GM19023 (cell line): ENCODE data around the gene LEUTX.
"Not testable (repeated sequence)": the region's sequence is repeated elsewhere in the genome, so short reads cannot be mapped to it uniquely, and the experiment has no call there.

ENCODE experiments used
- ATAC-seq: cut with Tn5 transposase; IDR thresholded peaks from one replicate; pipeline ENCODE4 v1.9.1; 2021; ENCODE audit warnings: mild to moderate bottlenecking, moderate library complexity; ENCODE audit not compliant: unreplicated experiment

Gene LEUTX, protein sequence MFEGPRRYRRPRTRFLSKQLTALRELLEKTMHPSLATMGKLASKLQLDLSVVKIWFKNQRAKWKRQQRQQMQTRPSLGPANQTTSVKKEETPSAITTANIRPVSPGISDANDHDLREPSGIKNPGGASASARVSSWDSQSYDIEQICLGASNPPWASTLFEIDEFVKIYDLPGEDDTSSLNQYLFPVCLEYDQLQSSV

DNA sequence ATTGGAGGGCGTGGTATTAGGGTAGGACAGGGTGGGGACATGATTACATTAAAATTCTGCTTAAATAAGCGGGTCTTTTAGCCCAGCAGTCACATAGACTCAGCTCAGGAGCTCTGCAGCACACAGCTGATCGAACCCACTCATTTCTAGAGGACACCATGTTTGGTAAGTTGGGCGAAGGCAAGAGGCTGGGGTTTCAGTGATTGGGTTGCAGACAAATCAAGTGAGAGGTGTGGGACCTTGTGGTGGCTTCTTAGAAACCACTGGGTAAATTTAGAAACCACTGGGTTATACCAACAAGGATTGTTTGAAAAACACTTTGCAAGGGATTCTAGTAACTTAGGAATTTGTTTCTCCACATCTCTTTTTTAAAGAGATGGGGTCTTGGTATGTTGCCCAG is at the start of gene LEUTX:
LEUTX (plus strand) TSS at position 92 of the 400 bp plus-strand sequence; CDS start at position 159, 67 bp downstream.
- ATAC-seq: no peak

DNA sequence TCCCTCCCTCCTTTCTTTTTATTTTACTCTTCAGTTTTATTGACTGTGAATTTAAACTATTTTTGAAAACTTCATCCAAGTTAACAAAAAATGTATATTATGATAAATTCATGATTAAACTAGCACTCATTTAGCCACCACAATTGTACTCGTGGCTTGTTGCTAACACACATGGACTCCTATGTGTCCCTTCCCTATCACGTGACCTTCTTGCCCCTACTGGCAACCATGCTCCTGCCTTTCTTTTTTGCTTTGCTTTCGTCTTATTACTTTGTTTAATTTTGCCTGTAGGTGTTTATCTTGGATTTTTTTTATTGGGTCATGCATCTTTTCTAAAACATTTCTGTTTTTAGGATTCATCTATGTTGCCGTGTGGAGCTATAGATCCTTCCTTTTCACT is 49.1 kb upstream of the LEUTX start:
- no peak for ATAC-seq

GRCh38 chr19:39731685-39732084 is 47.0 kb upstream of the LEUTX start:
- ATAC-seq: no peak

GRCh38 chr19:39733841-39734240 is 44.8 kb upstream of the LEUTX start:
- ATAC-seq: no peak

- ATAC-seq: no peak
These were observed 43.0 kb upstream of the LEUTX start for GRCh38 chr19:39735688-39736087.

DNA sequence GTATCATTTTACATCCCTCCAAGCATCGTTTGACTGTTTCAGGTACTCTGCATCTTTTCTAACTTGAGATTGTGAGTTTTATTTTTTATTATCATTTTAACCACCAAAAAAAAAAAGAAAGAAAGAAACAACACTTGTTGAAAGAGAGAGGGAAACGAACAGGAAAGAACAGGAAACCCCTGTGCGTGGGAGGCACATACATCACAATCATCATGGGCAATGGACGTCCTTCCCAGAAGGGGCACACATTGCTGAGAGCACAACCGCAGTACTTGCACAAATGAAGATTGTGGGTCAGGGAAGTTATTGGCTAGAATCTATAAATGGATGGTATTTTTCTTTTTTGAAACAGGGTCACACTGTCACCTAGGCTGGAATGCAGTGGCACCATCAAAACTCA is 42.6 kb upstream of the LEUTX start:
- no peak for ATAC-seq

- ATAC-seq: no peak
These were observed 41.3 kb upstream of the LEUTX start for GRCh38 chr19:39737351-39737750.

DNA sequence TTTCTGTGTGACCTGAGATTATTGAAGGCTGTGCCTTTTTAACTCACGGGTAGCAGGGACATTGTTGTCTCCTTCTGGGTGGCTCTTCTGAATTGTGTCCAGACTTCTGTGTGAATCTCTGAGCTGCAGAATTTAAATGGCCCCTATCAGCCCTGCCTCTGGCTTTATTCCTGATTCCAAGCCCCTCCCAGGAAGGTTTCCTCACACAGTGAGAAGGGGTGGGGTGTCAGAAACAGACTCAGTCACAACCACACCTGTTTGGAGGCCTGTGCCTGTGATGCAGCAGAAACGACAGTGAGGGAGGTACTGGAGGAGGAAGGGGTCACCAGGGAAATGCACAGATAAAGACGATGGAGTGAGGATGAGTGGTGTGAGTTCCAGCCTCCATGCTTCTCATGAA is 40.8 kb upstream of the LEUTX start, which contains the start of gene CLC:
CLC (minus strand) TSS at position 139 of the 400 bp plus-strand sequence; CDS start at position 62, 77 bp downstream.
- no peak for ATAC-seq

DNA sequence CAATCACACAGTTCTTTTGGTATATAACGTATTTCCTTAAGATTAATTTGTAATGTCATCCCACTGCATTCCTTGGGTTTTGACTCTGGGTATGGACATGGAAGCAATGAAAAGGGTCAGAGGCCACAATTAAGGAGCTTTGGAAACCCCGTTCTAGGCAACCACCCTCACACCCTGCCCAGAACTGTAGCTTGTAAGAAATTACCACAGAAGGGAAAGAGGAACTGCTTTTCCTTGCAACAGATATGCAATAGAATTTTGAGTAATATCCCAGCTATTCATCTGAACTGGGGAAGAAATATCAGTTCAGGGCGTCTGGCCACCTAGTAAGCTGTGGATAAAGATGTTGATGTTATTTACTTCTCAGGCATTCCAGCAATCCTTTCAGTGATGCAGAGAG is 39.8 kb upstream of the LEUTX start:
- no peak for ATAC-seq

GRCh38 chr19:39740395-39740794 is 38.3 kb upstream of the LEUTX start:
- no peak for ATAC-seq

DNA sequence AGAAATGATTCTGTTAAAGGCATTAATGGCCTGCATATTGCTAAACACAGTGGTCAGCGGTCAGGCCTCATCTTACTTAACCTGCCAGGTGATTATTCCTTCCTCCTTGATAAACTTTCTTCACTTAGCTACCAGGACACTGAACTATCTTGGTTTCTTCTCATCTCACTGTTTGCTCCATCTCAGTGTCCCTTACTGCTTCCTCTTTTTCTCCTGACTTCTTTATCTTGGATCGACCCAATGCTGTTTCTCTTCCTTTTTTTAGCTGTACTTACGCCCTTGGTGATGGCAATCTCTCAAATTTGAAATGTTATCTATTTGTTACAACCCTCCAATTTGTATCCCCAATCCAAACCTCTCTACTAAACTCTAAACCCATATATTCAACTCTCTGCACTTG is 33.0 kb upstream of the LEUTX start:
- ATAC-seq: no peak

GRCh38 chr19:39746836-39747529 is 31.7 kb upstream of the LEUTX start:
- no peak for ATAC-seq

DNA sequence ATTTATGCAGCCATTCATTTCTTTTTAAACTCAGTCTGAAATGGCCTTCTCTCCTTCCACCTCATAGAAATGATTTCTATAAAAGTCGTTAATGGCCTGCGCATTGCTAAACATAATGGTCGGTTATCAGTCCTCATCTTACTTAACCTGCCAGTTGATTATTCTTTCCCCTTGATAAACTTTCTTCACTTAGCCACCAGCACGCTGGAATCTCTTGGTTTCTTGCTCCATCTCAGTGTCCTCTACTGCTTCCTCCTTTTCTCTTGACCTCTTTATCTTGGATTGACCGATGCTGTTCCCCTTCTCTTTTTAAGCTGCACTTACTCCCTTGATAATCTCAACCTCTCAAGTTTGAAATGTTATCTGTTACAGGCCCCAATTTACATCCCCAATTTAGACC is 28.7 kb upstream of the LEUTX start:
- ATAC-seq: no peak

DNA sequence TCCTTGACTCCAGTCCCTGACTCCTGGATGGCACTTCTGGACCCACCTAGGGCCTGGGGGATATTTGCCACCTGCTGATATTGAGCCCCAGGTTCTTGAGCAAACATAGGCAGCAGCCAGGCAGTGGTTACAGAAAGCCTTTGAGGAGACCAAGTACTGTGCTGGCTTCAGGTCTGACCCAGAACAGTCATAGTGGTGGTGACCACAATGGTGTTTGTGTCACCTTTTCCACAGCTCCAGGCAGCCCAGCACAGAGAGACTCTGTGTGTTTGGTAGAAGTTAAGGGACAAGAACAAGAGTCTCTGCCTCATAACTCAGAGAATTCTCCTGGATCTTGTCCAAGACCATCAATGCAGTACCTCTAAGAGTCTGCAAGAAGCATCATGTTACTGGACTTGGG is 26.3 kb upstream of the LEUTX start:
- ATAC-seq: no peak

GRCh38 chr19:39752795-39753194 is 25.9 kb upstream of the LEUTX start:
- ATAC-seq: no peak

DNA sequence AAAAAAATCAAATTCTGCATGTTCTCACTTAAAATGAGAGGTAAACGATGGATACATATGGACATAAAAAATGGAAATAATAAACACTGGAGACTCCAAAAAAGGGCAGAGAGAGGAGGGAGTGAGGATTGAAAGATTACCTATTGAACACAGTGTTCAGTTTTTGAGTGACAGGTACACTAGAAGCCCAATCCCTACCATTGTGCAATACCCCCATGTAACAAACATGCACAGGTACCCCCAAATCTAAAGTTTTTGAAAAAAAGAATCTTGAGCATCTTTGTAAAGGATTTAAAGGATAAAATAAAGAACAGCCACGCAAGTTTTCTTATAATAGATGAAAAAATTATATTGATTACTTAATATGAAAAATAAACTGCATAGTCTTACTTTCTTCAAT is 24.1 kb upstream of the LEUTX start:
- no peak for ATAC-seq

- ATAC-seq: no peak
These were observed 23.7 kb upstream of the LEUTX start for GRCh38 chr19:39754971-39755370.

GRCh38 chr19:39759457-39760184 is 19.0 kb upstream of the LEUTX start:
- no peak for ATAC-seq

DNA sequence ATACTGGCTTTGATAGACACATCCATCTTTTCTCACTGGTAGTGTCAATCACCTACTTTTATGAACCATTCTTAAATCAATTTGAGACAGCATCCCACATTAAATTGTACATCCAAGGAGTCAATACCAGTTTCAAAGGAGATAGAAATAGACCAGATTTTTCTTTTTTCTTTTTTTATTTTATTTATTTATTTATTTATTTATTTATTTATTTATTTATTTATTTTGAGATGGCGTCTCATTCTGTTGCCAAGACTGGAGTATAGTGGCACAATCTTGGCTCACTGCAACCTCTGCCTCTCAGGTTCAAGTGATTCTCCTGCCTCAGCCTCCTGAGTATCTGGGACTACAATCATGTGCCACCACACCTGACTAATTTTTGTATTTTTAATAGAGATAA is 16.8 kb upstream of the LEUTX start:
- not testable (repeated sequence) for ATAC-seq

GRCh38 chr19:39765091-39766076 is 13.3 kb upstream of the LEUTX start:
- ATAC-seq: no peak

- ATAC-seq: no peak
These were observed 10.3 kb upstream of the LEUTX start for GRCh38 chr19:39768334-39768733.
